Measurements from ENCODE around the gene NGF.

Gene NGF

DNA sequence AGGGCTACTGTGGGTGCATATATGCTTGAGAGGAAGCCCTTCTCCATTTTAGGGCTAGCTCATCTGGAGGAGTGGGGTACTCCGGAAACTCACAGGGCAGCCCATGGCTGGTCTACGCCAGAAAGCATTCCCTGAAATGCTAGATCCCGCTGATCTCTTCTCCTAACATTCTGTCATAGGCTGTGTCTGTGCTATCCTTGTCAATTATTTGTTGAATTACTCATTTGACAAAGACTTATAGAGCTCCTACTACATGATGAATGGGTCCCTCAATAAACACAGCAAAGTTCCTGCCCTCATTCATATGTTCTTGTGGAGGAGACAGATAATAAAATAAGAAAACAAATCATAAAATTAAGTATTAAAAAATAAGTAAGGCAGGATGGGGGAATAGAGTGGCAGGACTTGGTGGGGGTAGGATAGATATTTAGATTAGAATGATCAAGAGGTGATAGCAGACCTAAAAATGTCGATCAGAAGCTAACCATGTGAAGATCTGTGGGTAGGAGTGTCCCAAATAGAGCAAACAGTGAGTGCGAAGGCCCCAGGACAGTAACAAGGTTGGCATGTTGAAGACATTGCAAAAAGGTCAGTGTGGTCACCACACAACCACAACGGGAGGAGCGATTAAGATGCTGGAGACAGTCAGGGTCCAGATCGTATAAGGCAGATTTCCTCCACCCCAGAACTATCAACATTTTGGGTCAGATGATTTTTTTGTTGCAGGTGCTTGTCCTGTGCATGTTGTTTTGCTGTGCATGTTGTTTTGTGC lies 13.2 kb downstream of the NGF start:
- TF ChIP-seq, protein P1, sequence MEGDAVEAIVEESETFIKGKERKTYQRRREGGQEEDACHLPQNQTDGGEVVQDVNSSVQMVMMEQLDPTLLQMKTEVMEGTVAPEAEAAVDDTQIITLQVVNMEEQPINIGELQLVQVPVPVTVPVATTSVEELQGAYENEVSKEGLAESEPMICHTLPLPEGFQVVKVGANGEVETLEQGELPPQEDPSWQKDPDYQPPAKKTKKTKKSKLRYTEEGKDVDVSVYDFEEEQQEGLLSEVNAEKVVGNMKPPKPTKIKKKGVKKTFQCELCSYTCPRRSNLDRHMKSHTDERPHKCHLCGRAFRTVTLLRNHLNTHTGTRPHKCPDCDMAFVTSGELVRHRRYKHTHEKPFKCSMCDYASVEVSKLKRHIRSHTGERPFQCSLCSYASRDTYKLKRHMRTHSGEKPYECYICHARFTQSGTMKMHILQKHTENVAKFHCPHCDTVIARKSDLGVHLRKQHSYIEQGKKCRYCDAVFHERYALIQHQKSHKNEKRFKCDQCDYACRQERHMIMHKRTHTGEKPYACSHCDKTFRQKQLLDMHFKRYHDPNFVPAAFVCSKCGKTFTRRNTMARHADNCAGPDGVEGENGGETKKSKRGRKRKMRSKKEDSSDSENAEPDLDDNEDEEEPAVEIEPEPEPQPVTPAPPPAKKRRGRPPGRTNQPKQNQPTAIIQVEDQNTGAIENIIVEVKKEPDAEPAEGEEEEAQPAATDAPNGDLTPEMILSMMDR (conservative IDR thresholded peaks at IDR 0.05), result no peak
- no peak overlapping the region for H3K27ac ChIP-seq

DNA sequence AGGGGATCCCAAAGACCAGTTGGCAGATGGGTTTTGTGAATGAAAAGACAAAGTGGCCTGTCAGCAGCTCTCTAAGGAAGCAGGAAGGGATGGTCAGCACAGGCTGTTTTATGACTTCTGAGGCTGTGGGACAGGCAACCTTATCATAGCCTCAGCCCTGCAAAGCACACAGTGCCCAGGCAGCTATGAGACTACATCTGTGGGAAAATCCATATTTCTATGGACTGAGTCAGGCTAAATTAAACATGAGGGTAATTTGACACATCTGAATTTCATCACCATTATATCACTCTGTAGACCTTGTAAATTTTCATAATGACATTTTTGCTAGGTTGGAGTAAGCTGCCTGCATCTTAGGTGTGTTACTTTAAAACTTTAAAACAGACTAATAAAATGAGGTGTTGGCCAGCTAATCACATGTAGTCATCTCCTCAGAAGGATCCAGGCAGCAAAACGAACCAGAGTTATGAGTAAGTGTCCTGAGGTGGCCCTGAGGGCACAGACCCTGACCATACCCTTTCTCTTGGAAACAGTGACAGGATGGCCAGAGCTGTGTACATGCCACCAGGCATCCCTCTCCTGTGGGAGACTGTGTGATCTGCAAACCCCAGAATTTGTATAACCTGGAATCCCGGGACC lies 14.6 kb downstream of the NGF start:
- no peak for TF ChIP-seq ZFX (IDR thresholded peaks at IDR 0.05)
- TF ChIP-seq, protein P1 (conservative IDR thresholded peaks at IDR 0.05), result no peak
- H3K27ac ChIP-seq, result no peak overlapping the region

DNA sequence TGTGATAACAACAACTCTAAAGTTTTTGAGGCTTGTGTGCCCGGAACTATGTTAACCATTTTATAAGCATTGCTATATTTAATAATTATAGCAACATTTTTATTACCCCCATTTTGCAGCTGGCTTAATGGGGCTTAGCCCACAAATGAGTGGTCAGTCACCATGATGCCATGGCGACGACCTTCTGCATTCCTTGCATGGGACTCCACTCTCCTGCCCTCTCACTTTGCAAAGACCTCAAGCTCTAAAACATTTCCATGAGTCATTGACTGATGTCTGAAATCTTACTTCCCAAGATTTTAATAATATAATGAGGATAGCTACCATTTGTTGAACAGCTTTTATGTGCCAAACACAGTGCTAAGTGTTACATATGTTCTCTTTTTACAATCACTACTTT lies 15.4 kb downstream of the NGF start:
- H3K27ac ChIP-seq, result no peak overlapping the region
- TF ChIP-seq, protein P1 (conservative IDR thresholded peaks at IDR 0.05), result no peak
- no peak for TF ChIP-seq ZFX (IDR thresholded peaks at IDR 0.05)

DNA sequence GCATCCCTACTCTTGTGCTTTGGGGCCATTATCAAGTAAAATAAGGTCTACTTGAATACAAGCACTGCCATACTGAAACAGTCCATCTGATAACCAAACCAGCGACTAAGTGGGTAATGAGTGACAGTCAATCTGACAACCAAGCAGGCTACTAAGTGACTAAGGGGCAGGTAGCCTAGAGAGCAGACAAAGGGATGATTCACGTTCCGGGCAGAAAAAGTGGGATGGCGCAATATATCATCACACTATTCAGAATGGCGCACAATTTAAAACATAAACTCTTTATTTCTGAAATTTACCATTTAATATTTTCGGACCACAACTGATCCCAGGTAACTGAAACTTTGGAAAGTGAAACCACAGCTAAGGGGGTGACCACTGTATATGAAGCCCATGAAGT lies 17.7 kb downstream of the NGF start:
- H3K27ac ChIP-seq, result no peak overlapping the region
- TF ChIP-seq ZFX (IDR thresholded peaks at IDR 0.05), result no peak
- TF ChIP-seq, protein P1 (conservative IDR thresholded peaks at IDR 0.05), result no peak

DNA sequence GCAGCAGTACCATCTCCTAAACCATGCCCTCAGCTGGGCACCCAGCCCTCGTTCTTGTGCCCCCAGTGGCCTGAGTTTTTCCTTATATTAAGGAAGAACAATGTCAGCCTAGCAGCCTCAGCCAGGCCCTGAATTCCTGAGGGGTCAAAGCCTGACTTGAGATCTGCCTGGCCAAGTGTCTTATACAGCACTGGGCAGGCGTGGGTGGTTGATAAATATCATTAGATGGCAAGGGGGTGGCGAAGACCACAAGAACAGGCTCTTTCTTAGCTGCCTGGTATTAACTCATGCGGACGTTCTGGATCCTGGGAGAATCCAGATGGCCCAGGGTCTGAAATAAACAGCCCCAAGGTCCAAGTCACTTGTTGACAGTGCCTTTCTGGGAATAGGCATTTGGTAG lies 18.3 kb downstream of the NGF start:
- H3K27ac ChIP-seq, result no peak overlapping the region
- TF ChIP-seq, protein P1 (conservative IDR thresholded peaks at IDR 0.05), result no peak
- no peak for TF ChIP-seq ZFX (IDR thresholded peaks at IDR 0.05)

DNA sequence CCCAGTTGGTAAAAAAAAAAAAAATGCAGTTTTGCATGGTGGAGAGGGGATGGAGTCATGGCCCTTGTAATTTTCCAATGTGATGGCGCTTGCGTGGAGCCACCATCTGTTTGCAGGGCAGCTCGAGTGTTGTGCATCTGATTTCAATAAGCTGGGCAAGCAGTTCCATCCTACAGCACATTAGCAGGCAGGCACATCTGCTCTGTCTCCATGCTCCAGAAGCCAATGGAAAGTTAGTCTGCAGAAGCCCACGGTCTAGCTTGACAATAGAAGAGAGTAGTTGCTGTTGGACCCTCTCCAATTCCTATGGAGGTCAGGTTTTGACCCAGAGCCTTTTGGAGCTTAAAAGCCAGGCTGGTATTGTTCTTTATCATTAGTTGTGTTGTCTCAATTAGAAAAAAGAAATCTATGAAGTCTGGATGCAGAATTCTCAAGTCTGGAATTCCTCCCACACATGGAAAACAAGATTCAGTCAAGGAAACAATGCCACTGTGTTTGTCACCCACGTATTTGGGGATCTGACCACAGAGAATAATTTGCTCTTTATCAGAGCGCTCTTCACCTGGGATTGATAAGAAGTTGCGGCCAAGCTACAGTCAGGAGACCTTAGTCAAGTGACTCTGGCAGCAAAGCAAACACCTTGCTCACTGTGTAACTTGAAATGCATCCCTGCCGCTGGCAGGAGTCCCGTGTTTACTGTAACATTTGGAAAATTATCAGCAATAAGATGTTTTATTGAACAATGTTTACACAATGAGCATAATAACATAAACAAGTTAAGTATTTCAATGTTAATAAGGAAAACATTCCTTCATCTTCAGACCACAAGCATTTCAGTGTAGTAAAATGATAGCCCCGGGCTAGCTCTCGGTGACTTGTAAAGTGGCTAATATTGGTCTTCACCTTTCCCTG lies 20.7 kb downstream of the NGF start:
- H3K27ac ChIP-seq, result no peak overlapping the region; the same call in 1 of the 2 replicates
- TF ChIP-seq, protein P1 (conservative IDR thresholded peaks at IDR 0.05), result no peak
- no peak for TF ChIP-seq ZFX (IDR thresholded peaks at IDR 0.05)
